ENCODE measurements around the gene TOX2.

TOX2 gene

GRCh38 chr20:44067650-44068081, 153.0 kb downstream of the TOX2 start:
- Mint-ChIP-seq H3K36me3 (ENCODE audit: low read depth) (no peaks in the 10 kb centered on the region), H3K27me3 (no peaks in the 10 kb centered on the region), H3K4me3 (no peak overlapping the region), H3K4me1 (ENCODE audit: low read depth) (peaks cover 64% of the 10 kb centered on the region), H3K27ac (no peak overlapping the region), H3K9me3 (no peaks in the 10 kb centered on the region)
- peak; percentile 32 for DNase-seq

- no peaks in the 10 kb centered on the region for H3K36me3 Mint-ChIP-seq (ENCODE audit: low read depth)
- peak; percentile 52 for DNase-seq
- H3K9me3 Mint-ChIP-seq, result no peaks in the 10 kb centered on the region
- H3K4me3 Mint-ChIP-seq, result peak overlapping the region; percentile 63
- H3K27ac Mint-ChIP-seq, result peak overlapping the region; percentile 92
- H3K4me1 Mint-ChIP-seq (ENCODE audit: low read depth), result peaks cover 71% of the 10 kb centered on the region
- H3K27me3 Mint-ChIP-seq, result no peaks in the 10 kb centered on the region
These were observed 153.9 kb downstream of the TOX2 start for GRCh38 chr20:44068316-44069201.

- peak; percentile 64 for DNase-seq
- Mint-ChIP-seq H3K27me3 (no peaks in the 10 kb centered on the region), H3K27ac (peak overlapping the region; percentile 92), H3K4me3 (peak overlapping the region; percentile 63), H3K9me3 (no peaks in the 10 kb centered on the region), H3K4me1 (ENCODE audit: low read depth) (peaks cover 80% of the 10 kb centered on the region), H3K36me3 (ENCODE audit: low read depth) (no peaks in the 10 kb centered on the region)
These were observed 154.8 kb downstream of the TOX2 start for GRCh38 chr20:44069203-44070011.

- H3K27ac Mint-ChIP-seq, result peak overlapping the region; percentile 92
- peak; percentile 48 for DNase-seq
These were observed 155.7 kb downstream of the TOX2 start for GRCh38 chr20:44070139-44070900.

GRCh38 chr20:44071057-44071456, 156.4 kb downstream of the TOX2 start:
- no peaks in the 10 kb centered on the region for H3K9me3 Mint-ChIP-seq
- peak overlapping the region; percentile 22 for H3K27ac Mint-ChIP-seq
- no peak overlapping the region for H3K4me3 Mint-ChIP-seq
- no peaks in the 10 kb centered on the region for H3K27me3 Mint-ChIP-seq
- no peaks in the 10 kb centered on the region for H3K36me3 Mint-ChIP-seq (ENCODE audit: low read depth)
- no peak for DNase-seq
- peaks cover 89% of the 10 kb centered on the region for H3K4me1 Mint-ChIP-seq (ENCODE audit: low read depth)

More at GRCh38 chr20:44070139-44070900, 155.7 kb downstream of the TOX2 start:
- Mint-ChIP-seq H3K4me1 (ENCODE audit: low read depth) (peaks cover 89% of the 10 kb centered on the region), H3K36me3 (ENCODE audit: low read depth) (no peaks in the 10 kb centered on the region), H3K27me3 (no peaks in the 10 kb centered on the region), H3K9me3 (no peaks in the 10 kb centered on the region), H3K4me3 (peak overlapping the region; percentile 63)

GRCh38 chr20:44071526-44072111, 157.0 kb downstream of the TOX2 start:
- no peaks in the 10 kb centered on the region for H3K27me3 Mint-ChIP-seq
- peaks cover 86% of the 10 kb centered on the region for H3K4me1 Mint-ChIP-seq (ENCODE audit: low read depth)
- no peaks in the 10 kb centered on the region for H3K36me3 Mint-ChIP-seq (ENCODE audit: low read depth)
- DNase-seq, result peak; percentile 30
- H3K4me3 Mint-ChIP-seq, result no peak overlapping the region
- H3K9me3 Mint-ChIP-seq, result no peaks in the 10 kb centered on the region
- H3K27ac Mint-ChIP-seq, result peak overlapping the region; percentile 22

- DNase-seq, result no peak
- peaks cover 79% of the 10 kb centered on the region for H3K4me1 Mint-ChIP-seq (ENCODE audit: low read depth)
- no peak overlapping the region for H3K4me3 Mint-ChIP-seq
- no peaks in the 10 kb centered on the region for H3K36me3 Mint-ChIP-seq (ENCODE audit: low read depth)
- no peak overlapping the region for H3K27ac Mint-ChIP-seq
- H3K27me3 Mint-ChIP-seq, result no peaks in the 10 kb centered on the region
- no peaks in the 10 kb centered on the region for H3K9me3 Mint-ChIP-seq
These were observed 157.7 kb downstream of the TOX2 start for GRCh38 chr20:44072384-44072783.

GRCh38 chr20:44073011-44073674, 158.5 kb downstream of the TOX2 start:
- Mint-ChIP-seq H3K36me3 (ENCODE audit: low read depth) (no peaks in the 10 kb centered on the region), H3K27ac (no peak overlapping the region), H3K27me3 (no peaks in the 10 kb centered on the region), H3K4me3 (no peak overlapping the region), H3K9me3 (no peaks in the 10 kb centered on the region), H3K4me1 (ENCODE audit: low read depth) (peaks cover 73% of the 10 kb centered on the region)
- no peak for DNase-seq

GRCh38 chr20:44073675-44074071, 159.0 kb downstream of the TOX2 start:
- Mint-ChIP-seq H3K36me3 (ENCODE audit: low read depth) (no peaks in the 10 kb centered on the region), H3K27me3 (no peaks in the 10 kb centered on the region), H3K4me3 (no peak overlapping the region), H3K9me3 (no peaks in the 10 kb centered on the region), H3K27ac (no peak overlapping the region), H3K4me1 (ENCODE audit: low read depth) (peaks cover 71% of the 10 kb centered on the region)
- no peak for DNase-seq

- no peak overlapping the region for H3K27ac Mint-ChIP-seq
- no peaks in the 10 kb centered on the region for H3K36me3 Mint-ChIP-seq (ENCODE audit: low read depth)
- DNase-seq, result no peak
- H3K9me3 Mint-ChIP-seq, result no peaks in the 10 kb centered on the region
- H3K4me3 Mint-ChIP-seq, result no peak overlapping the region
- H3K4me1 Mint-ChIP-seq (ENCODE audit: low read depth), result peaks cover 63% of the 10 kb centered on the region
- H3K27me3 Mint-ChIP-seq, result no peaks in the 10 kb centered on the region
These were observed 159.8 kb downstream of the TOX2 start for GRCh38 chr20:44074252-44075151.

GRCh38 chr20:44075191-44075949, 160.7 kb downstream of the TOX2 start:
- DNase-seq, result peak; percentile 23
- peaks cover 57% of the 10 kb centered on the region for H3K4me1 Mint-ChIP-seq (ENCODE audit: low read depth)
- H3K9me3 Mint-ChIP-seq, result no peaks in the 10 kb centered on the region
- no peak overlapping the region for H3K27ac Mint-ChIP-seq
- no peak overlapping the region for H3K4me3 Mint-ChIP-seq
- no peaks in the 10 kb centered on the region for H3K27me3 Mint-ChIP-seq
- no peaks in the 10 kb centered on the region for H3K36me3 Mint-ChIP-seq (ENCODE audit: low read depth)

GRCh38 chr20:44075950-44076232, 161.2 kb downstream of the TOX2 start:
- Mint-ChIP-seq H3K36me3 (ENCODE audit: low read depth) (no peaks in the 10 kb centered on the region), H3K27ac (no peak overlapping the region), H3K4me3 (no peak overlapping the region), H3K27me3 (no peaks in the 10 kb centered on the region), H3K9me3 (no peaks in the 10 kb centered on the region), H3K4me1 (ENCODE audit: low read depth) (peaks cover 56% of the 10 kb centered on the region)
- DNase-seq, result no peak

All from activated T-cell treated with anti-CD3 and anti-CD28 coated beads, Interleukin-2, amount 50 U/mL, for 24 hours (primary cell).